KMS-11 (cell line): ENCODE measurements around the gene IGSF10.

Experiments used
- H2AFZ ChIP-seq: fragments of 200-600 bp; sonication (generic); 2 replicates; pipeline ENCODE4 v1.6.1; 2016; ENCODE audit warnings: antibody characterized with exemption, mixed run types, low read depth
- H3K27ac ChIP-seq: fragments of 200-600 bp; sonication (generic); 2 replicates; pipeline ENCODE4 v1.6.1; 2016; ENCODE audit warnings: mild to moderate bottlenecking, mixed run types
- H3K27me3 ChIP-seq: fragments of 200-600 bp; sonication (generic); 2 replicates; pipeline ENCODE4 v1.6.1; 2017; ENCODE audit warnings: mild to moderate bottlenecking, low read depth, mixed run types, moderate library complexity; ENCODE audit not compliant: insufficient read depth
- H3K36me3 ChIP-seq: fragments of 200-600 bp; sonication (generic); 2 replicates; pipeline ENCODE4 v1.6.1; 2017; ENCODE audit warnings: mild to moderate bottlenecking, mixed run types; ENCODE audit not compliant: insufficient read depth
- H3K4me1 ChIP-seq: fragments of 200-600 bp; sonication (generic); 2 replicates; pipeline ENCODE4 v1.6.1; 2016; ENCODE audit warnings: mild to moderate bottlenecking, low read depth, mixed run types; ENCODE audit not compliant: poor library complexity, severe bottlenecking
- H3K4me2 ChIP-seq: fragments of 200-600 bp; sonication (generic); 2 replicates; pipeline ENCODE4 v1.7.0; 2016; ENCODE audit warnings: mild to moderate bottlenecking, mixed run types
- H3K4me3 ChIP-seq: fragments of 200-600 bp; sonication (generic); IDR thresholded peaks from 2 replicates; pipeline ENCODE4 v1.6.1; 2017; ENCODE audit warnings: low read depth, low read length, mixed read lengths; ENCODE audit not compliant: insufficient read depth
- H3K79me2 ChIP-seq: fragments of 200-600 bp; sonication (generic); 2 replicates; pipeline ENCODE4 v1.6.1; 2016; ENCODE audit warnings: low read depth, mixed run types; ENCODE audit not compliant: insufficient read depth
- H3K9ac ChIP-seq: fragments of 200-600 bp; sonication (generic); 2 replicates; pipeline ENCODE4 v1.6.1; 2016; ENCODE audit warnings: mild to moderate bottlenecking, mixed run types
- H4K20me1 ChIP-seq: fragments of 200-600 bp; sonication (generic); 2 replicates; pipeline ENCODE4 v1.6.1; 2016; ENCODE audit warnings: mild to moderate bottlenecking, mixed run types; ENCODE audit not compliant: insufficient read depth
- CTCF ChIP-seq: fragments of 200-600 bp; sonication (generic); conservative IDR thresholded peaks from 2 replicates; pipeline ENCODE4 v1.6.1; 2017; ENCODE audit warnings: low read depth, mild to moderate bottlenecking, antibody characterized with exemption, low read length, moderate library complexity, mixed read lengths

The IGSF10 gene

GRCh38 chr3:151415289-151415688 lies 45.6 kb downstream of the IGSF10 start:
- H3K27ac ChIP-seq = no peak overlapping the region
- H4K20me1 ChIP-seq = no peaks in the 10 kb centered on the region
- H3K36me3 ChIP-seq = no peaks in the 10 kb centered on the region
- H3K4me1 ChIP-seq = no peaks in the 10 kb centered on the region
- H3K4me3 ChIP-seq = no peak overlapping the region
- H2AFZ ChIP-seq = no peak overlapping the region
- no peak overlapping the region for H3K9ac ChIP-seq
- no peak overlapping the region for H3K4me2 ChIP-seq
- H3K27me3 ChIP-seq = no peaks in the 10 kb centered on the region
- TF ChIP-seq CTCF = no peak
- no peaks in the 10 kb centered on the region for H3K79me2 ChIP-seq

GRCh38 chr3:151412989-151413388 lies 47.9 kb downstream of the IGSF10 start:
- H2AFZ ChIP-seq = no peak overlapping the region
- H3K36me3 ChIP-seq = no peaks in the 10 kb centered on the region
- no peak overlapping the region for H3K9ac ChIP-seq
- H3K79me2 ChIP-seq = no peaks in the 10 kb centered on the region
- H4K20me1 ChIP-seq = no peaks in the 10 kb centered on the region
- no peak overlapping the region for H3K27ac ChIP-seq
- H3K27me3 ChIP-seq = no peaks in the 10 kb centered on the region
- no peak for TF ChIP-seq CTCF
- no peak overlapping the region for H3K4me3 ChIP-seq
- H3K4me1 ChIP-seq = no peaks in the 10 kb centered on the region
- no peak overlapping the region for H3K4me2 ChIP-seq
